SK-N-SH (cell line): Measurements from ENCODE around the gene CUBN. TPM values are rescaled to one million over a fixed set of nuclear protein-coding genes. Genes with fewer than 3 reads are reported as not detected.

Experiments
- CTCF ChIA-PET: fragments of 300-600, 350-600 bp; formaldehyde crosslinking; extraction: SDS; loops from one replicate; lab custom pipeline; 2021; lab: Yijun Ruan, JAX
- POLR2A ChIA-PET: fragments of 350-600 bp; sonication (Branson Sonifier 250); formaldehyde crosslinking; extraction: SDS; loops from one replicate; lab custom pipeline; 2020; ENCODE audit warnings: antibody characterized with exemption, inconsistent platforms; lab: Yijun Ruan, JAX
- DNase-seq: peaks from one replicate; pipeline ENCODE4 v3.0.0; 2012
- H2AFZ ChIP-seq: fragments of 200-600 bp; sonication (generic); 2 replicates; pipeline ENCODE4 v1.8.1; 2016; ENCODE audit warnings: antibody characterized with exemption, mild to moderate bottlenecking, low read depth
- H3F3A ChIP-seq: fragments of 200-600 bp; sonication (generic); replicated peaks from 2 replicates; pipeline ENCODE3; 2016; ENCODE audit warnings: antibody characterized with exemption, mild to moderate bottlenecking; ENCODE audit not compliant: insufficient read depth
- H3K27ac ChIP-seq, 2 experiments: fragments of 200-500 bp in 1 of 2; fragments of 200-600 bp in 1 of 2; sonication (Bioruptor generic) in 1 of 2; sonication (generic), shearing (Covaris generic) in 1 of 2; 2 replicates each; pipeline versions ENCODE4 v1.5.1 to v1.6.1; 2014 to 2016; ENCODE audit warnings: low read depth in 2 of 2, inconsistent platforms in 1 of 2, low read length in 1 of 2, mild to moderate bottlenecking in 1 of 2, mixed read lengths in 1 of 2
- H3K27me3 ChIP-seq: fragments of 200-600 bp; sonication (generic), shearing (Covaris generic); 2 replicates; pipeline ENCODE4 v1.6.1; 2016; ENCODE audit warnings: mixed run types; ENCODE audit not compliant: insufficient read depth
- H3K36me3 ChIP-seq, 2 experiments: fragments of 200-500 bp in 1 of 2; fragments of 200-600 bp in 1 of 2; sonication (Bioruptor generic) in 1 of 2; sonication (generic) in 1 of 2; replicated peaks in 1 of 2; 2 replicates each; pipeline versions ENCODE3 to v1.5.1; 2014 to 2016; ENCODE audit warnings: low read length in 1 of 2, mild to moderate bottlenecking in 1 of 2; ENCODE audit not compliant: insufficient read depth in 2 of 2, control insufficient read depth in 1 of 2
- H3K4me1 ChIP-seq, 2 experiments: fragments of 200-500 bp in 1 of 2; fragments of 200-600 bp in 1 of 2; sonication (Bioruptor generic) in 1 of 2; sonication (generic), shearing (Covaris generic) in 1 of 2; 2 replicates each; pipeline versions ENCODE4 v1.5.1 to v1.6.1; 2014 to 2016; ENCODE audit warnings: low read depth in 1 of 2, low read length in 1 of 2, mixed run types in 1 of 2; ENCODE audit not compliant: insufficient read depth in 2 of 2, control insufficient read depth in 1 of 2
- H3K4me2 ChIP-seq: fragments of 200-600 bp; sonication (generic), shearing (Covaris generic); 2 replicates; pipeline ENCODE4 v1.6.1; 2017; ENCODE audit warnings: mixed run types
- H3K4me3 ChIP-seq, 2 experiments: fragments of 200-500 bp in 1 of 2; fragments of 200-600 bp in 1 of 2; sonication (Bioruptor generic) in 1 of 2; sonication (generic), shearing (Covaris generic) in 1 of 2; 2 replicates each; pipeline versions ENCODE4 v1.5.1 to v1.8.1; 2014 to 2016; ENCODE audit warnings: low read depth in 2 of 2, inconsistent platforms in 1 of 2, low read length in 1 of 2, mild to moderate bottlenecking in 1 of 2, mixed read lengths in 1 of 2, moderate library complexity in 1 of 2
- H3K79me2 ChIP-seq: fragments of 200-600 bp; sonication (generic); 2 replicates; pipeline ENCODE4 v1.8.1; 2017; ENCODE audit warnings: mild to moderate bottlenecking; ENCODE audit not compliant: insufficient read depth
- H3K9ac ChIP-seq: fragments of 200-600 bp; sonication (generic); 2 replicates; pipeline ENCODE4 v1.6.1; 2017; ENCODE audit warnings: mixed run types
- H3K9me2 ChIP-seq: fragments of 200-600 bp; sonication (generic); 2 replicates; pipeline ENCODE4 v1.6.1; 2017; ENCODE audit warnings: mixed run types
- H3K9me3 ChIP-seq: fragments of 200-600 bp; sonication (generic); 2 replicates; pipeline ENCODE4 v1.6.1; 2017; ENCODE audit warnings: mixed run types, mild to moderate bottlenecking, moderate library complexity
- H4K20me1 ChIP-seq: fragments of 200-600 bp; sonication (generic); 2 replicates; pipeline ENCODE4 v1.6.1; 2017; ENCODE audit warnings: mild to moderate bottlenecking, mixed run types; ENCODE audit not compliant: insufficient read depth
- CTCF ChIP-seq: fragments of 200-600 bp; sonication (generic); IDR thresholded peaks from 2 replicates; pipeline ENCODE4 v1.6.1; 2017; ENCODE audit warnings: antibody characterized with exemption, mild to moderate bottlenecking, moderate library complexity
- NFIC ChIP-seq: IDR thresholded peaks from 2 replicates; pipeline ENCODE4 v1.4.0; 2012; ENCODE audit warnings: borderline replicate concordance
- NRF1 ChIP-seq: IDR thresholded peaks from 2 replicates; pipeline ENCODE4 v1.6.1; 2012; ENCODE audit warnings: low read depth, mild to moderate bottlenecking, low read length
- POLR2AphosphoS5 ChIP-seq: IDR thresholded peaks from 2 replicates; pipeline ENCODE4 v1.6.1; 2012; ENCODE audit warnings: low read depth, low read length
- REST ChIP-seq: IDR thresholded peaks from 2 replicates; pipeline ENCODE4 v1.6.1; 2012; ENCODE audit warnings: mild to moderate bottlenecking, low read depth, low read length, moderate library complexity
- RFX5 ChIP-seq: IDR thresholded peaks from 2 replicates; pipeline ENCODE4 v1.6.1; 2012; ENCODE audit warnings: mild to moderate bottlenecking, improper control_type of control experiment, low read length
- TAF1 ChIP-seq: IDR thresholded peaks from 2 replicates; pipeline ENCODE4 v1.6.1; 2012; ENCODE audit warnings: low read depth, mild to moderate bottlenecking, low read length, moderate library complexity, borderline replicate concordance
- USF1 ChIP-seq: IDR thresholded peaks from 2 replicates; pipeline ENCODE4 v1.4.0; 2012; ENCODE audit warnings: low read depth, borderline replicate concordance
- YY1 ChIP-seq: IDR thresholded peaks from 2 replicates; pipeline ENCODE4 v1.4.0; 2012; ENCODE audit warnings: low read depth, mild to moderate bottlenecking
- ZBTB33 ChIP-seq: IDR thresholded peaks from 2 replicates; pipeline ENCODE4 v1.4.0; 2012; ENCODE audit warnings: low read depth, borderline replicate concordance
- WGBS: methylation state at CpG from one replicate; pipeline ENCODE4 v1.1.6; 2017; ENCODE audit warnings: low lambda C conversion rate; 5-methylcytosine and 5-hydroxymethylcytosine counted together
- polyA plus RNA-seq, 3 experiments: library from polyadenylated mRNA; depleted of rRNA; stranded (reverse); fragments of >200 nt; gene quantifications; 2 replicates each; pipeline ENCODE4 v1.2.3, GENCODE V29; 2012

The CUBN gene
- polyA plus RNA-seq, 1 of the 3 experiments (the other 2 are of a cell fraction): 2.4 TPM

- no peaks in the 10 kb centered on the region for H3K27me3 ChIP-seq
- H4K20me1 ChIP-seq: no peaks in the 10 kb centered on the region
- TF ChIP-seq YY1 (no peak), NRF1 (no peak), NFIC (no peak), CTCF (no peak), TAF1 (no peak), USF1 (no peak), POLR2AphosphoS5 (no peak), RFX5 (no peak), REST (no peak), ZBTB33 (no peak)
- ChIA-PET CTCF (no interaction called here), POLR2A (no interaction called here)
- H3K36me3 ChIP-seq: no peaks in the 10 kb centered on the region
- H3K4me2 ChIP-seq: no peak overlapping the region
- no peak overlapping the region for H3K27ac ChIP-seq
- no peaks in the 10 kb centered on the region for H3K9me2 ChIP-seq
- H3K9ac ChIP-seq: no peak overlapping the region
- no peak overlapping the region for H3K4me3 ChIP-seq
- H2AFZ ChIP-seq: no peak overlapping the region
- H3K79me2 ChIP-seq: no peaks in the 10 kb centered on the region; the same call in 1 of the 2 replicates
- H3K4me1 ChIP-seq: no peaks in the 10 kb centered on the region
- no peaks in the 10 kb centered on the region for H3K9me3 ChIP-seq
- no peak for DNase-seq
- H3F3A ChIP-seq: peaks cover 19% of the 10 kb centered on the region
- WGBS: 95% methylated on average over 2 of the region's 2 CpGs
These were observed 27.4 kb upstream of the CUBN start for GRCh38 chr10:17157024-17157423.
